GM19240 (cell line): ENCODE measurements around the gene OPRL1.

Source experiments
- DNase-seq: peaks from one replicate; pipeline ENCODE4 v3.0.0; 2011; ENCODE audit warnings: low spot score; ENCODE audit not compliant: insufficient read length

OPRL1 gene

DNA sequence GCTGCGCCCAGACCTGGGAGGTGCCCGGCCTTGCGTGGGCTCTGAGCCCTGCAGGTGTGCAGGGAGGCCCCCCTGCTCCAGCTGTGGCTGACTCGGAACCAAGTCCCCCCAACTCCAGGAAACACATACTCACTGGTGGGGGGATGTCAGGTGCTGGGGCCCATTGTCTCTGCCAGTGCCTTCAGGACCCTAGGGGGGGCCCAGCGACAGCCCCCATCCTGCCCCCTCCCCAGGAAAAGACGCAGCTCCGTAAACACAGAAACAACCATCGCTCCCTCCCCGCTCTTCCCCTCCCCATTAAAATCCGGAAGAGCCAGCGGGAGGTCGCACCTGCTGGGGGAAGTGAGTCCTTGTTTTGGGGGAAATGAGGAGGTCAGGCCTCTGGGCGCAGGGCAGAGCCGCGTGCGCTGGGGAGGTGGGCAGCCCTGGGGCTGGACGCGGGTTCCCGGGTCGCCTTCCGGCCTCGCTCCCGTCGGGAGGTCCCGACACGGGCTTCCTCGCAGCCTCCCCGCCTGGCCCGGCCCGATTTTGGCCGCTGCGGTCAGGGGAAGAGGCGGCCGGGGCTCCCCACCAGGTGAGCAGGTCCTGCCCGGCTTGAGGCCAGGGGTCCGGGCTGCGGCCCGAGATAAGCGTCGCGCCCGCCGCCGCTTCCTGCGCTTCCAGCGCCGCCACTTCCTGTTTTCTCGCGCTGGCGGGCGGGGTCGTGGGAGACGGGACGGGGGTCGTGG lies 37.7 kb upstream of the OPRL1 start:
- DNase-seq = no peak

DNA sequence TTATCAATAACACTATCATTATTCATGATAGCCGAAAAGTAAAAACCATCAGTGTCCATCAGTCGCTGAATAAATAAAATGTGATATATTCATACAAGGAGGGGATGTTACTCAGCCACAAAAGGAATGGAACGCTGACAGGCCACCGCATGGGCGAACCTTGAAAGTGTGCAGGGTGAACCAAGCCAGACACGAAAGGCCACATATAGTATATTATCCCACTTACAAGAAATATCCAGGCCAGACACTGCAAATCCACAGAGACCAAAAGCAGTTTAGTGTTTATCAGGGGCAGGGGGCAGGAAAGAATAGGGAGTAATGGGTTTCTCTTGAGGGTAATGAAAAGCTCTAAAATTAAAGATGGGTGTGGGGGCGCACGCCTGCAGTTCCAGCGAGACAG lies 36.1 kb upstream of the OPRL1 start:
- DNase-seq = no peak

- DNase-seq = no peak
Measured at GRCh38 chr20:64044484-64045247, 35.2 kb upstream of the OPRL1 start.

DNA sequence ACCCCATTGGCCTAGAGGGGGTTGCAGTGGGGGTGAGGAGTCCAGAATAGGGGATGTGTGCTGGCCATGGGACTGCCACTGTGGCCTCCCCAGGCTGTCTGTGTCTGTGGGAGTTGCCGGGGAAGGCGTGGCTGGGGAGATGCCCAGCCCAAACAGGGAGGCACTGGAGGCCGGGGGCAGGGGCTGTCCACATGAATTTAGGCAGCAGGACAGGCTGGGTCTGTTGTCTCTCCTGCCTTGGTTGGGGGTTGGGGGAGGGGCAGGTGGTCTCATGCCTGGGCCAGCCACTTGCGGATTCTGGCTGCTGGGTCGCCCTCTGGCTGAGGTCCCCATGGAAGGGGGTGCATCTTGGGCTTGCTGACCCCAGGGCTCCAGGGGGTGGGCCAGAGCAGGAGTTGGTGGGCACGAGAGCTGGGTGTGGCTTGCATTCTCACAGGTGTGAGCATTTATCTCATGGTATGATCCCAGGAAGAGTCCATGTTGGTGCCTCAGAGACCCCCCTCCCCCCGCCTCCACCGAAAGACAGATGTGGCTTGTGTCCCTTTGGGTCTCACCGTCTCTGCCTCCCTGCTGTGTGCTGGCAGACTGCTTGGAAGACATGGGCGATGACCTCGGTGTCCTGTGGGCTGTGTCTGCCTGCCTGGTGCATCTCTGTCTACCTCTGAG lies 34.4 kb upstream of the OPRL1 start:
- no peak for DNase-seq

DNA sequence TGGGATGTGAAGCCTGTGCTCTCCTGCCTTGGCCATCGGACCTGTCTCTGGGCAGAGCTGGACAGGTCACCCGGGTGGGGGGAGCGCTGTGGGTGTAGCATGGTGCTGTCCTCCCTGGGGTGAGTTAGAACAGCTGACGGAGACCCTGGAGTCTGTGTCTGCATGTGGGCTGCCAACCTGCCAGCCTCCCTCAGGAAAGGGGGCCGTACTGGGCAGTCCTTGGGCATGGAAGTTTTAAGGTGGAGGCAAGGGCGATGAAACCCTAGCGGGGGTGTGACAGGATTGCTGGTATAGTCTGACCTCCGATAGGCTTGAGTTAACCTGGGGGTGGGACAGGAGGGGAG lies 32.9 kb upstream of the OPRL1 start:
- no peak for DNase-seq

DNA sequence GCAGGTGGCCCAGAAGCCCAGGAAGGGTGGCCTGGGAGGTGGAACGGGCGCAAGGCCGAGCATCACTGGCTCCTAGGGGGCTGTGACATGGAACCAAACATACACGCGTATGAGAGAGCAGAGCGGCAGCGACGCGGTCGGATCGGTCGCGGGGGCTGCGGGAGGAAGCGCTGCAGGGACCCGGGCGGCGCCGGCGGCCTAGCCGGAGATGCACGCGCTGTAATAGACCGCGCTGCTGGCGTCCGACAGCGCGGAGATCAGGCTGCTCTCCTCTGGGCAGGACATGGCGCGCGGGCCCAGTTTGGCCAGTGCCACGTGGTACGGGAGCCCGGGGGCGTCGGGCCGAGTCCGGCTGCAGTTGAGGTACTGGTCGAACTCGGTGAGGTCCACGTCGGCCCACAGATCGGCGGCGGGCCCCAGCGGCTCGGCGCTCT lies 31.9 kb upstream of the OPRL1 start:
- no peak for DNase-seq

- no peak for DNase-seq
Measured at GRCh38 chr20:64048402-64049044, 31.4 kb upstream of the OPRL1 start.

DNA sequence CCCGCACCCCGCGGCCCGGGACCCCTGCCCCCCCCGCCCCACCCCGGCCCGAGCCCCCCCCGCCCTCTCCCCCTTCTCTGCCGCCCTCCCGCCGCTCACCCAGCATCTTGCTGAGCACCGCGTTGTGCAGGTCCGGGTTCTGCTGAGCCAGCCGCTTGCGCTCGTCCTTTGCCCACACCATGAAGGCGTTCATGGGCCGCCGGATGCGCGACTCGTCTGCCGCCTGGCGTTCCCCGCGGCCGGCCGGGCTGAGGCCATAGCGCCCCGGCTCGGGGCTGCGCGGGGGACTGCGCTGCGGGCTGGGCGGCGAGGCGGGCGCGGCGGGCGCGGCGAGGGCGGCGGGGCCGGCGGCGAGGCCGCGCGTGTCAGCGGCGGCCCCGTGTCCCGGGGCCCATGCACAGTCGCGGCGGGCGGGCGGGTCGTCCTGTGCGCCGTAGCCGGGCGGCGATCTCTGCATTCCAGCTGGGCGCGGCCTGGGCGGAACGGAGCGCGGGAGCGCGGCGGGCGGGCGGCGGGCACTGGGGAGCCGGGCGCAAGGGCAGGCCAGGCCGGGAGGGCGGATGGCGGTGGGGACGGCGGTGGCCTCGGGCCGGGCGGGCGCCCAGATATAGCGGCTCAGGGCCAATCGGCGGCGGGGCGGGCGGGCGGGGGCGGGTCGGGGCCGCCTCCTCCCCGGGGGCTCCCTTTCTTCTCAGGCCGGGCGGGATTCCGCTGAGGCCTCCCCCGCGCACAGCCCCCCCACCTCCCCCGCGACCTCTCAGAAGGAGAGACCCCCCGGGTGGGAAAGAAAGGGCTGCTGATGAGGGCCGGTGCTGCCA lies 30.6 kb upstream of the OPRL1 start, which contains the start of gene SOX18:
Gene SOX18 (minus strand): TSS at position 580 of the 818 bp plus-strand sequence. CDS start 123 bp downstream, at position 457.
- DNase-seq = no peak

DNA sequence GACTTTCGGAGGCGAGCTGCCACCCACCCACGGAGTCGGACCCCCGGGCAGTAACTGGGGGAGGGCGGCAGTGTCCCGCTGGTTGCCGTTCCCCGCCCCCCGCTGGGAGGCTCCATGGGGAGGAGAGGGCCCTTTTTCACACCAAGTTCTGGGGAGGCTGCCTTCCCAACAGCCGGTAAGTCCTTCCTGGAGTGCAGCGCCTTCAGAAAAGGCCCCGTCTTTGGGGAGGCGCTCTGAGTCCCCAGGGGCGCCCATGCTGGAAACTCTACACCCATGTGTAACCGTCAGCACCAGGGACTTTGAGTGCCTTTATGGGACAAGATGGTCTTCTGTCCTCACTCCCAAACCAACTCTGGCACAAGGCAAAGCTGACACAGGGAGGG lies 30.0 kb upstream of the OPRL1 start:
- DNase-seq = no peak

- DNase-seq = no peak
Measured at GRCh38 chr20:64050261-64051032, 29.4 kb upstream of the OPRL1 start.

- DNase-seq = no peak
Measured at GRCh38 chr20:64051033-64051452, 28.8 kb upstream of the OPRL1 start.

DNA sequence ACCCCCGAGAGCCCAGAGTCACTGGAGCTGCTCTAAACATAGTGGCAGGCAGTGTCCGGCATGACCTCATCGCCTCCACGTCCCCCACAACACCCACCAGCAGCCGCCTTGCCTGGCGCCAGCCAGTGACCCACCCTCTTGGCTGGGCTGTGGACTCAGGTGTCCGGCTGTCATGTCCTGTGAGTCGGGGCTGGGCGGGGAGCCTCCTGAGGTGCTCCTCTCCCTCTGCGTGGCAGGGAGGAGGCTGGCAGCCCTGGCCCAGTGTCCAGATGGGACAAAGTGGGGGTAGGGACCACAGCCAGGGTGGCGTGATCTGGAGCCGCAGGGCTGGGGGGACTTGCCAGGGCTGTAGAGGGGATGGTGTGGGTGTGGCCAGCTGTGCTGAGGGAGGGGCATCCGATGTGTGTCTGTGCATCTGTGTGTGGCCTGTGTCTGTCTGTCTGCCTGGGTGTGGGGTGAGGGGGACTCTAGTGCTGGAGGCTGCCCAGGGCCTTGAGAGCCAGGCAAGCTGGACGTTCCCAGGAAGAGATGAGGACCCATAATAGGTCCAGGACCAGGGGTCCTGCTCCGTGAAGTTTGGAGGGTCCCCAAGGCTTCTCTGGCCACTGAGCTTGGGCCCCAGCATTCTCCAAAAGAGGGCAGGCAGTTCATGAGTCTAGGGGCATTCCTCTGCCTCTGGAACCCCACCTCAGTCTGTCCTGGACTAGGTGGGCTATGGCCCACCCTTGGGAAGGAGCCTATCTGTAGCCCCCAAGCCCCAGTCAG lies 28.1 kb upstream of the OPRL1 start:
- DNase-seq = no peak

GRCh38 chr20:64052326-64052722 lies 27.6 kb upstream of the OPRL1 start:
- DNase-seq = no peak

DNA sequence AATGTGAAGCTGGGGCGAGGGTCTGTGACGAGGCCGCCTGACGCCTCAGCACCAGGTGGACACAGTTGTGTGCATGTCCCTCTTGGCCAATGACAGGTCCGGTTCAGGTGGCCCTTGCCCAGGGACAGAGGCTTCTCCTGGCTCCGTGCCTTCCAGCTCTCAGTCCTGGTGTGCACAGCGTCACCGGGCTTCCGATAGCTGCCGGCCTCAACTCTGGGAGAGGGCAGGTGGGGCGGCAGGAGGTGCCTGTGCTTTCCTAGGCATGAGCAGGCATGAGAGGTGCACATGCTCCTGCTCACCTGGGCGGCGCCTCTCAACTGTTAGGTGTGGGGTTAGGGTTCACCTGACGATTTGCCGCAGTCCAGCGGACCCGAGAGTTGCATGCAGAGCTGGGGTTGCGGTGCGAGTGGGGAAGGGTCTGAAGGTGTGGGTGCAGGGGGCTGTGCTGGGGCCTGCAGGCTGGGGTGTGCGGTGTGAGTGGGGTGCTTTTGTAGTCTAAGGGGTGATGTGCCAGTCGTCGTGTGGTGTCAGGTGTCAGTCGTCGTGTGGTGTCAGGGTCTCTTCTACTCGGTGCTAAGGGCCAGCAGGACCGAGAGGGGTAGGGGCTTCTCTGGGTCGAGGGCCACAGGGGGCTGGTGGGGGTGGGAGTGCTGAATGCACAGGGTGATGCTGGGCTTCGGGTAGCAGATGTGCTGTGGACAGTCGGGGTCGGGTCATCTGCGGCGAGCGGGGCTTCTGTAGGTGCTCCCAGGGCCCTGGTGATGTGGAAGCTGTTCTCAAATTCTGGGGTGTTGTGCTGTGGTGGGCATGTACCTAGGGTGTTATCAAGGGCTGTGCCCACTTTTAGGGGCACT lies 26.7 kb upstream of the OPRL1 start:
- no peak for DNase-seq

- no peak for DNase-seq
Measured at GRCh38 chr20:64053841-64054661, 25.8 kb upstream of the OPRL1 start.

- no peak for DNase-seq
Measured at GRCh38 chr20:64055396-64055892, 24.4 kb upstream of the OPRL1 start.

DNA sequence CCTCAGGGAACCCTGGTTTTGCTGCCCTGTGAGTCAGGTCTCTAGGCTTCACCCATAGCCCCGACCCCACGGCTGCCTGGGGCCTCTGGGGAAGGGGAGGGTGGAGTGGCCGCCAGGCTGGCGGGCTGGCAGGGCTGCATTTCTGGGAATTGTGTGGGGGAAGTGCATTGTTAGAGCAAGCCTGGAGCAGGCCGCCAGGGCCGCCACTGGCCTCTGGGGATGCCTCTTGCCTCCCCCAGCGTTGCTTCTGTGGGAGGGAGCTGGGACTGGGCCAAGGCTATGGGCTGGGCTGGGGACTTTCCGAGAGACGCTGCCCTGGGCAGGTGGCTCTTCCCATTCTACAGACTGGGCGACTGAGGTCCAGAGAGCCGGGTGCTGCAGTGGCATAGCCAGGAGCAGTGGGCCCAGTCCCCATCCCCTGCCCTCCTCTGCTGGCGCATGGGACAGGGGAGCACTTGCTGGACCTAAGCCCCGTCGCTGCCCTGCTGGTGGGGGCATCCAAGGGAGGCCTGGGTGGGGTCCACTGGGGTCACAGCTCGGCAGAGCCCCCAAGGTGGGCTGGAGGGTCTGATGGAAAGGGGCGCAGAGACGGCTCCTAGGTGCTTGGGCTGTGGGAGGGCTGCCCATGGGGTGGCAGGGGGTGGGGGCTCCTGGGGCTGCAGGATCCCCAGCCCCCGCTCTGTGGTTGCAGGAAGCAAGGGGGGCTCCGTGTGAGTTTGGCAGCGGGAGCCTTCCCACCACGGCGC lies 23.8 kb upstream of the OPRL1 start:
- DNase-seq = no peak
